ENCODE data around the gene SPACDR.

The SPACDR gene

GRCh38 chr7:100429637-100430492 lies 34.2 kb downstream of the SPACDR start, which contains the start of gene MEPCE:
MEPCE (plus strand) TSS chr7:100429831; CDS start chr7:100430019, 188 bp downstream.
- peak within 1 kb of the TSS; percentile 95 to 100 for H3K9ac ChIP-seq (ENCODE audit: low read depth in 1 of 2, low read length in 2 of 2)
- H3K4me3 ChIP-seq (ENCODE audit: low read length in 2 of 2) = peak within 1 kb of the TSS; percentile 93 to 96
- H3K27ac ChIP-seq (ENCODE audit: low read depth in 2 of 2, low read length in 2 of 2) = peak within 1 kb of the TSS; percentile 100
- H3K9me3 ChIP-seq (ENCODE audit: control insufficient read depth in 2 of 2, low read length in 2 of 2) = no peaks in the 10 kb centered on the region
- no peaks in the 10 kb centered on the region for H3K27me3 ChIP-seq (ENCODE audit: control insufficient read depth in 2 of 2, insufficient read depth in 2 of 2, low read length in 2 of 2)
- H3K36me3 ChIP-seq (ENCODE audit: control insufficient read depth in 2 of 2, insufficient read depth in 2 of 2, low read length in 2 of 2) = peaks cover 26 to 35% of the 10 kb centered on the region in 2 donors
- H3K4me1 ChIP-seq (ENCODE audit: control insufficient read depth in 2 of 2, insufficient read depth in 2 of 2, low read length in 2 of 2) = peaks cover 10 to 30% of the 10 kb centered on the region in 2 donors

- peaks cover 6 to 25% of the 10 kb centered on the region in 2 donors for H3K4me1 ChIP-seq (ENCODE audit: control insufficient read depth in 2 of 2, insufficient read depth in 2 of 2, low read length in 2 of 2)
- H3K27me3 ChIP-seq (ENCODE audit: control insufficient read depth in 2 of 2, insufficient read depth in 2 of 2, low read length in 2 of 2) = no peaks in the 10 kb centered on the region
Observed at GRCh38 chr7:100428967-100429636, 35.0 kb downstream of the SPACDR start.

GRCh38 chr7:100428199-100428966 lies 35.7 kb downstream of the SPACDR start, which contains the start of gene ZCWPW1:
ZCWPW1 (minus strand) TSS chr7:100428703; CDS start chr7:100420649, 8,054 bp downstream.
- H3K9ac ChIP-seq (ENCODE audit: low read depth in 1 of 2, low read length in 2 of 2) = peak within 1 kb of the TSS; percentile 95 to 100

More at GRCh38 chr7:100428967-100429636, 35.0 kb downstream of the SPACDR start:
- no peaks in the 10 kb centered on the region for H3K9me3 ChIP-seq (ENCODE audit: control insufficient read depth in 2 of 2, low read length in 2 of 2)
- H3K4me3 ChIP-seq (ENCODE audit: low read length in 2 of 2) = peak overlapping the region; percentile 93 to 96
- peak overlapping the region; percentile 95 to 100 for H3K9ac ChIP-seq (ENCODE audit: low read depth in 1 of 2, low read length in 2 of 2)
- H3K27ac ChIP-seq (ENCODE audit: low read depth in 2 of 2, low read length in 2 of 2) = peak overlapping the region; percentile 100
- H3K36me3 ChIP-seq (ENCODE audit: control insufficient read depth in 2 of 2, insufficient read depth in 2 of 2, low read length in 2 of 2) = peaks cover 21 to 30% of the 10 kb centered on the region in 2 donors

GRCh38 chr7:100427762-100428198 lies 36.3 kb downstream of the SPACDR start:
- Histone ChIP-seq H3K27me3 (ENCODE audit: control insufficient read depth in 2 of 2, insufficient read depth in 2 of 2, low read length in 2 of 2) (no peaks in the 10 kb centered on the region), H3K9me3 (ENCODE audit: control insufficient read depth in 2 of 2, low read length in 2 of 2) (no peaks in the 10 kb centered on the region), H3K4me1 (ENCODE audit: control insufficient read depth in 2 of 2, insufficient read depth in 2 of 2, low read length in 2 of 2) (peaks cover 6 to 25% of the 10 kb centered on the region in 2 donors), H3K27ac (ENCODE audit: low read depth in 2 of 2, low read length in 2 of 2) (peak overlapping the region; percentile 100), H3K9ac (ENCODE audit: low read depth in 1 of 2, low read length in 2 of 2) (no peak overlapping the region), H3K36me3 (ENCODE audit: control insufficient read depth in 2 of 2, insufficient read depth in 2 of 2, low read length in 2 of 2) (peaks cover 9 to 17% of the 10 kb centered on the region in 2 donors), H3K4me3 (ENCODE audit: low read length in 2 of 2) (peak overlapping the region; percentile 93 to 96)

More at GRCh38 chr7:100428199-100428966, 35.7 kb downstream of the SPACDR start, which contains the start of gene ZCWPW1:
- Histone ChIP-seq H3K9me3 (ENCODE audit: control insufficient read depth in 2 of 2, low read length in 2 of 2) (no peaks in the 10 kb centered on the region), H3K36me3 (ENCODE audit: control insufficient read depth in 2 of 2, insufficient read depth in 2 of 2, low read length in 2 of 2) (peaks cover 14 to 23% of the 10 kb centered on the region in 2 donors), H3K27me3 (ENCODE audit: control insufficient read depth in 2 of 2, insufficient read depth in 2 of 2, low read length in 2 of 2) (no peaks in the 10 kb centered on the region), H3K27ac (ENCODE audit: low read depth in 2 of 2, low read length in 2 of 2) (peak within 1 kb of the TSS; percentile 100), H3K4me1 (ENCODE audit: control insufficient read depth in 2 of 2, insufficient read depth in 2 of 2, low read length in 2 of 2) (peaks cover 6 to 25% of the 10 kb centered on the region in 2 donors), H3K4me3 (ENCODE audit: low read length in 2 of 2) (peak within 1 kb of the TSS; percentile 93 to 96)

GRCh38 chr7:100426516-100426915 lies 37.5 kb downstream of the SPACDR start:
- H3K36me3 ChIP-seq (ENCODE audit: control insufficient read depth in 2 of 2, insufficient read depth in 2 of 2, low read length in 2 of 2) = peaks cover 4 to 6% of the 10 kb centered on the region in 2 donors

GRCh38 chr7:100425347-100425746 lies 38.7 kb downstream of the SPACDR start:
- Histone ChIP-seq H3K36me3 (ENCODE audit: control insufficient read depth in 2 of 2, insufficient read depth in 2 of 2, low read length in 2 of 2) (no peaks in the 10 kb centered on the region), H3K9ac (ENCODE audit: low read depth in 1 of 2, low read length in 2 of 2) (no peak overlapping the region), H3K27ac (ENCODE audit: low read depth in 2 of 2, low read length in 2 of 2) (no peak overlapping the region), H3K27me3 (ENCODE audit: control insufficient read depth in 2 of 2, insufficient read depth in 2 of 2, low read length in 2 of 2) (no peaks in the 10 kb centered on the region), H3K9me3 (ENCODE audit: control insufficient read depth in 2 of 2, low read length in 2 of 2) (no peaks in the 10 kb centered on the region), H3K4me1 (ENCODE audit: control insufficient read depth in 2 of 2, insufficient read depth in 2 of 2, low read length in 2 of 2) (peaks cover 0 to 4% of the 10 kb centered on the region in 2 donors), H3K4me3 (ENCODE audit: low read length in 2 of 2) (no peak overlapping the region)

More at GRCh38 chr7:100426516-100426915, 37.5 kb downstream of the SPACDR start:
- Histone ChIP-seq H3K9ac (ENCODE audit: low read depth in 1 of 2, low read length in 2 of 2) (no peak overlapping the region), H3K4me1 (ENCODE audit: control insufficient read depth in 2 of 2, insufficient read depth in 2 of 2, low read length in 2 of 2) (peaks cover 6 to 15% of the 10 kb centered on the region in 2 donors), H3K27ac (ENCODE audit: low read depth in 2 of 2, low read length in 2 of 2) (no peak overlapping the region), H3K4me3 (ENCODE audit: low read length in 2 of 2) (no peak overlapping the region), H3K9me3 (ENCODE audit: control insufficient read depth in 2 of 2, low read length in 2 of 2) (no peaks in the 10 kb centered on the region), H3K27me3 (ENCODE audit: control insufficient read depth in 2 of 2, insufficient read depth in 2 of 2, low read length in 2 of 2) (no peaks in the 10 kb centered on the region)

- no peak overlapping the region for H3K9ac ChIP-seq (ENCODE audit: low read depth in 1 of 2, low read length in 2 of 2)
- no peaks in the 10 kb centered on the region for H3K36me3 ChIP-seq (ENCODE audit: control insufficient read depth in 2 of 2, insufficient read depth in 2 of 2, low read length in 2 of 2)
- H3K9me3 ChIP-seq (ENCODE audit: control insufficient read depth in 2 of 2, low read length in 2 of 2) = no peaks in the 10 kb centered on the region
- no peak overlapping the region for H3K27ac ChIP-seq (ENCODE audit: low read depth in 2 of 2, low read length in 2 of 2)
- H3K4me1 ChIP-seq (ENCODE audit: control insufficient read depth in 2 of 2, insufficient read depth in 2 of 2, low read length in 2 of 2) = peaks cover 0 to 3% of the 10 kb centered on the region in 2 donors
- no peak overlapping the region for H3K4me3 ChIP-seq (ENCODE audit: low read length in 2 of 2)
- no peaks in the 10 kb centered on the region for H3K27me3 ChIP-seq (ENCODE audit: control insufficient read depth in 2 of 2, insufficient read depth in 2 of 2, low read length in 2 of 2)
Observed at GRCh38 chr7:100423315-100423714, 40.7 kb downstream of the SPACDR start.

- no peaks in the 10 kb centered on the region for H3K4me1 ChIP-seq (ENCODE audit: control insufficient read depth in 2 of 2, insufficient read depth in 2 of 2, low read length in 2 of 2)
- no peaks in the 10 kb centered on the region for H3K9me3 ChIP-seq (ENCODE audit: control insufficient read depth in 2 of 2, low read length in 2 of 2)
- H3K27ac ChIP-seq (ENCODE audit: low read depth in 2 of 2, low read length in 2 of 2) = no peak overlapping the region
- no peak overlapping the region for H3K4me3 ChIP-seq (ENCODE audit: low read length in 2 of 2)
- H3K27me3 ChIP-seq (ENCODE audit: control insufficient read depth in 2 of 2, insufficient read depth in 2 of 2, low read length in 2 of 2) = no peaks in the 10 kb centered on the region
- no peaks in the 10 kb centered on the region for H3K36me3 ChIP-seq (ENCODE audit: control insufficient read depth in 2 of 2, insufficient read depth in 2 of 2, low read length in 2 of 2)
- H3K9ac ChIP-seq (ENCODE audit: low read depth in 1 of 2, low read length in 2 of 2) = no peak overlapping the region
Observed at GRCh38 chr7:100419660-100420226, 44.3 kb downstream of the SPACDR start.

GRCh38 chr7:100418930-100419659 lies 45.0 kb downstream of the SPACDR start:
- Histone ChIP-seq H3K4me1 (ENCODE audit: control insufficient read depth in 2 of 2, insufficient read depth in 2 of 2, low read length in 2 of 2) (no peaks in the 10 kb centered on the region), H3K4me3 (ENCODE audit: low read length in 2 of 2) (no peak overlapping the region), H3K9me3 (ENCODE audit: control insufficient read depth in 2 of 2, low read length in 2 of 2) (no peaks in the 10 kb centered on the region), H3K36me3 (ENCODE audit: control insufficient read depth in 2 of 2, insufficient read depth in 2 of 2, low read length in 2 of 2) (no peaks in the 10 kb centered on the region), H3K9ac (ENCODE audit: low read depth in 1 of 2, low read length in 2 of 2) (no peak overlapping the region), H3K27ac (ENCODE audit: low read depth in 2 of 2, low read length in 2 of 2) (no peak overlapping the region), H3K27me3 (ENCODE audit: control insufficient read depth in 2 of 2, insufficient read depth in 2 of 2, low read length in 2 of 2) (no peaks in the 10 kb centered on the region)

All from mucosa of rectum (tissue), 2 donors.